Activated CD8-positive, alpha-beta memory T cell treated with anti-CD3 and anti-CD28 coated beads for 36 hours (primary cell): ENCODE results near the gene MEIS3. TPM values are rescaled to one million over a fixed set of nuclear protein-coding genes. Genes with fewer than 3 reads are reported as not detected.
"Not testable (repeated sequence)": the region's sequence is repeated elsewhere in the genome, so short reads cannot be mapped to it uniquely, and the experiment has no call there.

ENCODE experiments used
- CTCF ChIA-PET: fragments of 350-600 bp; sonication (Branson Sonifier 250); formaldehyde crosslinking; loops from one replicate; lab custom pipeline; 2021; ENCODE audit warnings: antibody characterized with exemption; lab: Charles Lee
- POLR2A ChIA-PET: fragments of 350-600 bp; sonication (Branson Sonifier 250); formaldehyde crosslinking; loops from one replicate; lab custom pipeline; 2021; ENCODE audit warnings: antibody characterized with exemption; lab: Charles Lee
- total RNA-seq, 2 experiments: library from RNA; stranded (reverse); gene quantifications; one replicate each; pipeline ENCODE4 v1.2.3, GENCODE V29; 2021

MEIS3 gene
- total RNA-seq, 2 experiments from 2014 or later = not detected

- CTCF ChIA-PET = interaction anchor here (0.8 to 1.2 kb wide), 3 partner anchors 14 to 146 kb away, joined by 3 to 5 read pairs (median 3); partner anchors contain the start of gene DHX34
- POLR2A ChIA-PET = no interaction called here
Measured at GRCh38 chr19:47377801-47378200, 41.5 kb downstream of the MEIS3 start.

GRCh38 chr19:47377208-47377701 is 42.1 kb downstream of the MEIS3 start:
- CTCF ChIA-PET = interaction anchor here (1.0 kb wide), 1 partner anchor 146 kb away, joined by 3 read pairs; no protein-coding TSS in a partner anchor
- POLR2A ChIA-PET = no interaction called here

- POLR2A ChIA-PET = no interaction called here
Measured at GRCh38 chr19:47376589-47377144, 42.7 kb downstream of the MEIS3 start.

GRCh38 chr19:47375694-47376588 is 43.4 kb downstream of the MEIS3 start:
- CTCF ChIA-PET = no interaction called here
- POLR2A ChIA-PET = no interaction called here

More at GRCh38 chr19:47376589-47377144, 42.7 kb downstream of the MEIS3 start:
- CTCF ChIA-PET = no interaction called here

GRCh38 chr19:47374876-47375693 is 44.2 kb downstream of the MEIS3 start:
- ChIA-PET POLR2A (no interaction called here), CTCF (no interaction called here)

DNA sequence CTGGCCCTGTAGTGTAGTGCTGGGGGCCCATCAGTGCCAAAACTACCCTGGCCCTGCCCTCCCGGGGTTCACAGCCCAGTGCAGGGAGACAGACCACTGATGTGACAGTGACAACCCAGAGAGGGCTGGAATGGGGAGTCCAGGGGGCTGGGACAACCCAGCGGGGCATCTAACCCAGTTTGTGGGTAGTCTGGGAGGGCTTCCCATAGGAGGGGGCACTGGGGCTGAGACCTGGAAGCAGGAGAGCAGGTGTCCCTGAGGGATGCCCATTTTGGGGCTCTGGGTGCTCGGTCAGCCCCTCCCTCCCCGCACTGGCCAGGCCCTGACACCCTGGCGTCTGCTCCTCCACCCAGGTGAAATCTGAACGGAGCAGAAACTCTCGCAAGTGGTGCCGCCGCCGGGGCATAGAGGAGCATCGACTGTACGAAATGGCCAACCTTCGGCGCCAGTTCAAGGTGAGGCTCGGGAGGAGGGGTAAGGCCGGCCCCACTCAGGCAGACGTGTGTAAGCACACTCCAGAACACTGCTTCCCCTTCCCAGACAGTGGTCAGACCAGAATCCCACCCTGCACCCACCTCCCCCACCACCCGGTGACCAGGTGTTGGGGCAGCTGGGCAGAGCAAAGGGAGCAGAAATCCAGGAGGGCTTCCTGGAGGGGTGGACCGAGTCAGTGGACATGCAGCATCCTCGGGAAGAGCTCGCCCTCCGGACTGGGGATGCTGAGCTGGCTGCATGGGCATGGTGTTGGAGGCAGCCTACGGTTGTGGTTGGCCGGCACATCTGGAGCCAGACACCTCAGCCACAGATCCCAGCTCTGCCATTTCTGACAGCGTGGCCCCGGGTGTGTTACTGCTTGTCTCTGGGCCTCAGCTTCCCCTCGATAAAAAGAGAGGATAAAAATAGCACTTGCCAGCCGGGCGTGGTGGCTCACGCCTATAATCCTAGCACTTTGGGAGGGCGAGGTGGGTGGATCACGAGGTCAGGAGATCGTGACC is 45.8 kb downstream of the MEIS3 start:
- ChIA-PET POLR2A (interaction anchor here (0.6 kb wide), 1 partner anchor 36 kb away, joined by 9 read pairs; no protein-coding TSS in a partner anchor), CTCF (no interaction called here)

GRCh38 chr19:47372603-47373002 is 46.7 kb downstream of the MEIS3 start:
- CTCF ChIA-PET = no interaction called here
- POLR2A ChIA-PET = interaction anchor here (0.6 kb wide), 1 partner anchor 11 kb away, joined by 11 read pairs; no protein-coding TSS in a partner anchor

DNA sequence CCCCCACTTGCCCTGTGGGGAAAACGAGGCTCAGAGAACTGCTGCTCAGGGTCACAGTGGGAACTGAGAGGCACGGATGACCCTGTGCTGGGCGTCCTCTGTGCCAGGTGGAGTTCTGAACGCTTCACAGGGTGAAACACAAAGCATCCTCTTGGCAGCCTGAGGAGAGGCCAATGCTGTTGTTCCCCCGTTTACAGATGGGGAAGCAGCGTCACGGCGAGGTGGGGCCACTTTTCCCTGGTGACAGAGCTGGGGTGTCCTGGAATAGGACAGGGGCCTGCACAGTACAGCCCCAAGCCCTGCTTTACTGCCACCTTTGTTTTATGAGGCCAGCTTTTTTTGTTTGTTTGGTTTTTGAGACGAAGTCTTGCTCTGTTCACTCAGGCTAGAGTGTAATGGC is 48.1 kb downstream of the MEIS3 start:
- POLR2A ChIA-PET = no interaction called here
- CTCF ChIA-PET = no interaction called here

GRCh38 chr19:47370045-47370611 is 49.2 kb downstream of the MEIS3 start:
- POLR2A ChIA-PET = no interaction called here

DNA sequence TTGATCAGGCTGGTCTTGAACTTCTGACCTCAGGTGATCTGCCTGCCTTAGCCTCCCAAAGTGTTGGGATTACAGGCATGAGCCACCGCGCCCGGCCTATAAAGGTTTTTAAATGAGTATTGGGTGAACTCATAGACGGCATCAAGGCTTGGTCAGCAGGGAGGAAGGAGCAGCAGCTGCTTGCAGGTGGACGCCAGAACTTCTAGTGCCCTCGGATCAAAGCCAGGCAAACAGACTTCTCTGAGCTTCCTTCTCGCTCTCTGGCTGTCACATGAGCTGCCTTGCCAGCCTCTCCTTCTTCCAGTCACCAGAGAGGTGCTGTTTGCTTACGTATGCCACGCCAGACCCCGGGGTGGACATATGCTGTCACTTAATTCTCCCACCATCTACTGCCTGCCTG is 53.9 kb downstream of the MEIS3 start:
- CTCF ChIA-PET, POLR2A ChIA-PET: not testable (repeated sequence)

More at GRCh38 chr19:47370045-47370611, 49.2 kb downstream of the MEIS3 start:
- CTCF ChIA-PET = no interaction called here

DNA sequence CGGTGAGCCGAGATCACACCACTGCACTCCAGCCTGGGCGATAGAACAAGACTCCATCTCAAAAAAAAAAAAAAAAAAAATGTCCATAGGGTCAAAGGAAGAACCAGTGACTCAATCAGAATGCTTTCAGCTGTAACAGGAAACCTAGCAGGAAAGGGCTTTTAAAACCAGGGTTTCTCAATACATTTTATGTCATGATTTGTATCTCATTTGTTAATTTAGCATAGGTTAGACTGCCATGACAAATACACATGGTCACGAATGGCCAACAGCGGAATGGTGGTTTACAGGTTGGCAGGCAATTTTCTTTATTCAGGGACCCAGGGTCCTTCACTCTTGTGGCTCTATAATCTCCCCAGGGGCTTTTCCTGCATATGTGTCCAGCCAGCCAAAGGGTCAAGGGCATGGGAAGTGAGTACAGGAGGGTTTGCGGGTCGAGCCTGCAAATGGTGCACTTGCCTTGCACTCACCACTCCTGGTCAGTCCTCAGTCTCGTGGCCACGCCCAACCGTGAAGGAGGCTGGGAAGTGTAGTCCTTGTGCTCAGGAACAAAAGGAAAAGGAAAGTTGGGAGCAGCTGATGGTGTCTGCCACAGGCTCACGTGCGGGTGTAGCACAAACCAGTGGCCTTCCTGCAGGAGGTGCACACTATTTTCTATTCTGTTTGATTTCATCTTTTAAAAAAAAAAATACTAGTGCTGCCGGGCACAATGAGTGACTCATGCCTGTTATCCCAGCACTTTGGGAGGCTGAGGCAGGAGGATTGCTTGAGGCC is 55.4 kb downstream of the MEIS3 start:
- POLR2A ChIA-PET = no interaction called here
- CTCF ChIA-PET = no interaction called here

DNA sequence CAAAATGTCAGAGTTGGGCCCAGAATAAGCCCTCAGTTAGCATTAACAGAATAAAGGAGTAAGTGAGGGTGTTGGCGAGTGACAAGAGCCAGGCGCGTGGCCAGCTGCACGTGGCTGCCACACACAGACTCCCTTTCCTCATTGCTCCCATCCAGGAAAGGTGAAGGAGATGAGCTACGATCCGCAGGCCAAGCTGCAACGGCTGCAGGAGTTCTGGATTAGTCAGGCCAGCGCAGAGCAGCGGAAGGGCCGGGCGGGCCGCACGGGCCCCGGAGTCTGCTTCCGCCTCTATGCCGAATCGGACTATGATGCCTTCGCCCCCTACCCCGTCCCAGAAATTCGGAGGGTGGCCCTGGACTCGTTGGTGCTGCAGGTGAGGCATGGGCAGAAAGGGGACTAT is 57.0 kb downstream of the MEIS3 start:
- ChIA-PET POLR2A (interaction anchor here (0.5 to 0.7 kb wide), 4 partner anchors 10 to 1809 kb away, joined by 3 to 11 read pairs (median 7); no protein-coding TSS in a partner anchor), CTCF (interaction anchor here (0.7 kb wide), 1 partner anchor 139 kb away, joined by 4 read pairs; no protein-coding TSS in a partner anchor)

DNA sequence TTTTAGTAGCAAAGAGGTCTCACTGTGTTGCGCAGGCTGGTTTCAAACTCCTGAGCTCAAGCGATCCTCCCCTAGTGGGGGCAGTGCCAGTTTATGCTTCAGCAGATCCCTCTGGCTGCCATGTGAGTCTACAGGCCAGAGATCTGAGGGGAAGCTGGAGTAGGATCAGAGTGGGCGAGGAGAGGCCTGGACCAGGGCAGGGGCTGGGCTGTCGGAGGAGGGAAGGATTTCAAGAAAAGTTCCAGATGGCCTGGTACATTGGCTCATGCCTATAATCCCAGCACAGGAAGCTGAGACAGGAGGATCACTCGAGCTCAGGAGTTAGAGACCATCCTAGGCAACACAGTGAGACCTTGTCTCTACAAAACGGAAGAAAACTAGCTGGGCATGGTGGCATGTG is 60.4 kb downstream of the MEIS3 start:
- POLR2A ChIA-PET = no interaction called here

GRCh38 chr19:47357788-47358680 is 61.3 kb downstream of the MEIS3 start:
- CTCF ChIA-PET = interaction anchor here (0.8 kb wide), 1 partner anchor 10 kb away, joined by 3 read pairs; no protein-coding TSS in a partner anchor
- POLR2A ChIA-PET = interaction anchor here (0.5 kb wide), 1 partner anchor 24 kb away, joined by 4 read pairs; no protein-coding TSS in a partner anchor

More for the DNA sequence above, 60.4 kb downstream of the MEIS3 start:
- CTCF ChIA-PET = no interaction called here

GRCh38 chr19:47356900-47357299 is 62.4 kb downstream of the MEIS3 start:
- CTCF ChIA-PET = interaction anchor here (0.8 kb wide), 1 partner anchor 8 kb away, joined by 3 read pairs; no protein-coding TSS in a partner anchor
- POLR2A ChIA-PET = no interaction called here

DNA sequence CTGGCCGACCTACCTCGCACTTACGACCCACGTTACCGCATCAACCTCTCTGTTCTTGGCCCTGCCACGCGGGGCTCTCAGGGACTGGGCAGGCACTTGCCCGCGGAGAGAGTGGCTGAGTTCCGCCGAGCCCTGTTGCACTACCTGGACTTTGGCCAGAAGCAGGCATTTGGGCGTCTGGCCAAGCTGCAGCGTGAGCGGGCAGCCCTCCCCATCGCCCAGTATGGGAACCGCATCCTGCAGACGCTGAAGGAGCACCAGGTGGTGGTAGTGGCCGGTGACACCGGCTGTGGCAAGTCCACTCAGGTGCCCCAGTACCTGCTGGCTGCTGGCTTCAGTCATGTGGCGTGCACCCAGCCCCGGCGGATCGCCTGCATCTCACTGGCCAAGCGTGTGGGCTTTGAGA is 66.0 kb downstream of the MEIS3 start:
- ChIA-PET POLR2A (interaction anchor here (0.5 kb wide), 1 partner anchor 102 kb away, joined by 5 read pairs; no protein-coding TSS in a partner anchor), CTCF (no interaction called here)
